Measurements from ENCODE around the gene RPL36.

DNA sequence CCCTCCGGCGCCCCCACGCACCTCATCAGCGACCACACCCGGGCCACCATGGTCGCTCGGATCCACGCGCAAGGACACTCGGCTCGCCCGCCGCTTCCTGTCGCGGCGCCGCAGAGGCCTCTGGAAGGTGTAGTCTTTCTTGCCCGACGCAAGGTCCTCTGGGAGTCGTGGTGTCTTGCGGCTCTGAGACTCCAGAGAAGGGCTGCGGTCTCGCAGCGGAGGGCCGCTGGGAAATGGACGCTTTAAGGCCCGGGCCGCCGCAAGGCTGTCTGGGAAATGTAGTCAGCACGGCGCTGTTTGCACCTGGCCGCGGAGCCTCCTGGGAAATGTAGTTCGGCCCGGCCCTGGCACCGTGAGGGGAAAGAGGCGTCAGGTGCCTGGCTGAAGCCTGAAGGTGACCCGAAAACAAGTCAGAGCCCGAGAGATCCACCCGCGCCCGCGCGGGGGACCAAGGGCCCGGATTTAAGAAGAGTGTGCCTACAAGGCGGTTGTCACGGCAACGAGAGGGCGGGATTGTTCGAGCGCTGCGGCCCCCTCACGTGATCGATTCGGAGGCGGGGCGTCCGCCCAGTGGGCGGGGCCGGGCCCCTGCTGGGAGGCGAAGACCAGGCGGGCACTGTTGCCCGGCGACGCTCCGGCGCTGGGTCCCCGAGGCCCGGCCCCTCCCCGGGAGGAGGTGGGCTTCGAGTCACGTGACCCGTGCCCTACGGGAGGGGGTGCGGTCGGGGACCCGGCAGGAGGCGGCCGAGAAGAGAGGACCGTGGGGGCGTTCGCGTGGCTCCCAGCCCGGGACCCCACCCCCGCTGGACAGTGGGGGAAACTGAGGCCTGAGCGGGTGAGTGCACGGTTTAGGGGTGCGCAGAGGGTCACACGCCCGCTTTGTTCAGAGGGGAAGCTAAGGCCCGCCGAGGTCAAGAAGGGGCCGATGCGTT lies 9.4 kb upstream of the RPL36 start, which contains the start of the genes HSD11B1L and MICOS13:
- TF ChIP-seq POLR2A (IDR thresholded peaks at IDR 0.05; ENCODE audit: low read depth, low read length), result peak; percentile 82
- no peak; the same call in none of the 2 replicates for TF ChIP-seq POLR2AphosphoS5 (IDR thresholded peaks at IDR 0.05; ENCODE audit: low read depth, low read length)
- TF ChIP-seq TAF1 (IDR thresholded peaks at IDR 0.05; ENCODE audit: low read depth, low read length), result peak; percentile 33; the same call in 1 of the 2 replicates
- peak; percentile 43; the same call in 1 of the 2 replicates for TF ChIP-seq POU2F2 (IDR thresholded peaks at IDR 0.05; ENCODE audit: low read depth, low read length)
- no peak for TF ChIP-seq PAX5 (IDR thresholded peaks at IDR 0.05; ENCODE audit: insufficient read depth, low read length, severe bottlenecking)
- no peak for TF ChIP-seq SPI1 (IDR thresholded peaks at IDR 0.05; ENCODE audit: low read depth, low read length)

All from GM12891 (cell line).